ENCODE results near the gene FER. TPM values are rescaled to one million over a fixed set of nuclear protein-coding genes. Genes with fewer than 3 reads are reported as not detected.
A peak's percentile ranks its signal among the peaks of the same experiment; 100 is the strongest.

Gene FER
- total and polyA plus RNA-seq, 2 of the 13 experiments (the other 11 are each of a cell fraction or from before 2014, with no cell fraction given), result 7.9 to 29.0 TPM

GRCh38 chr5:108801301-108801700 is 53.6 kb downstream of the FER start (continued):
- TF ChIP-seq ZNF225 (CRISPR knock-in tag; IDR thresholded peaks at IDR 0.05), result no peak
- TF ChIP-seq ZSCAN25 (CRISPR knock-in tag; IDR thresholded peaks at IDR 0.05), result no peak
- TF ChIP-seq ZNF883 (CRISPR knock-in tag; IDR thresholded peaks at IDR 0.05; ENCODE audit: not compliant biosample characterization), result no peak
- no peak for TF ChIP-seq SMARCE1 (IDR thresholded peaks at IDR 0.05; ENCODE audit: borderline replicate concordance)
- TF ChIP-seq TOE1 (CRISPR knock-in tag; IDR thresholded peaks at IDR 0.05), result no peak
- TF ChIP-seq SNAPC2 (CRISPR knock-in tag; IDR thresholded peaks at IDR 0.05), result no peak
- TF ChIP-seq TRAFD1 (CRISPR knock-in tag; IDR thresholded peaks at IDR 0.05; ENCODE audit: borderline replicate concordance), result no peak
- no peak for TF ChIP-seq ZNF747 (CRISPR knock-in tag; IDR thresholded peaks at IDR 0.05; ENCODE audit: borderline replicate concordance)
- no peak for TF ChIP-seq ZNF775 (CRISPR knock-in tag; IDR thresholded peaks at IDR 0.05; ENCODE audit: borderline replicate concordance)
- TF ChIP-seq MEF2D (CRISPR knock-in tag; IDR thresholded peaks at IDR 0.05), result no peak

- no peak overlapping the region for H3K4me3 ChIP-seq (replicated peaks in 1 of 3; ENCODE audit: insufficient read depth in 1 of 3, low read depth in 2 of 3, low read length in 3 of 3)
- H3K4me2 ChIP-seq (ENCODE audit: low read depth, low read length), result no peak overlapping the region
- H3K27ac ChIP-seq (ENCODE audit: extremely low read length, insufficient read depth, low read length), result no peak overlapping the region
- H3K9me3 ChIP-seq (ENCODE audit: low read length), result peaks cover 29% of the 10 kb centered on the region
- intact Hi-C loops (cut with micrococcal nuclease; ENCODE audit: unreplicated experiment), result no loop called here
- WGBS (ENCODE audit: low lambda C conversion rate), result 89% methylated on average over 4 of the region's 4 CpGs
- H2AFZ ChIP-seq (ENCODE audit: low read length), result no peak overlapping the region
- no peaks in the 10 kb centered on the region for H4K20me1 ChIP-seq (ENCODE audit: insufficient read depth, low read length)
- peak; percentile 61; the same call in 2 of the 3 replicates for ATAC-seq
- in situ Hi-C loops (cut with HindIII; ENCODE audit: extremely low pct_ligation_motif_present, low pct_unique_long_range_greater_than_20kb), result no loop called here
- no peaks in the 10 kb centered on the region for H3K4me1 ChIP-seq (ENCODE audit: insufficient read depth, low read length)
- peak; percentile 40 for DNase-seq (ENCODE audit: low spot score)
- BruUV-seq (replicated peaks), result no TSS peak
- no peaks in the 10 kb centered on the region for H3K79me2 ChIP-seq (ENCODE audit: insufficient read depth, low read length)
- CTCF ChIA-PET (ENCODE audit: low intra/inter-chr PET ratio, low total read pairs), result no interaction called here
- no peak overlapping the region for H3K9ac ChIP-seq (ENCODE audit: insufficient read depth, low read depth, low read length)
- POLR2A ChIA-PET, result no interaction called here
- H3K27me3 ChIP-seq (ENCODE audit: control insufficient read depth in 1 of 2, insufficient read depth in 2 of 2, low read length in 2 of 2), result no peaks in the 10 kb centered on the region
- H3K36me3 ChIP-seq (replicated peaks in 1 of 2; ENCODE audit: control insufficient read depth in 1 of 2, insufficient read depth in 2 of 2, low read length in 2 of 2), result no peaks in the 10 kb centered on the region
- FAIRE-seq, result no peak
- TF ChIP-seq GATAD2A (CRISPR knock-in tag; IDR thresholded peaks at IDR 0.05), result 0 out of 2 replicates have a peak, but pooled peaks have one; percentile 12
- no peak for TF ChIP-seq SOX13 (IDR thresholded peaks at IDR 0.05)
- TF ChIP-seq SOX13 (CRISPR knock-in tag; conservative IDR thresholded peaks at IDR 0.05 in 1 of 2, IDR thresholded peaks at IDR 0.05 in 1 of 2), result 0 out of 4 replicates have a peak, but pooled peaks of 1 of the 2 experiments have one; percentile 23
- TF ChIP-seq SOX5 (CRISPR knock-in tag; IDR thresholded peaks at IDR 0.05; ENCODE audit: borderline replicate concordance), result peak; percentile 10; the same call in 1 of the 2 replicates
- no peak for TF ChIP-seq BATF2 (CRISPR knock-in tag; IDR thresholded peaks at IDR 0.05)
- TF ChIP-seq CEBPB (IDR thresholded peaks at IDR 0.05; ENCODE audit: borderline replicate concordance, low read depth, low read length), result peak; percentile 72; the same call in 1 of the 2 replicates
- TF ChIP-seq CEBPG (CRISPR knock-in tag; IDR thresholded peaks at IDR 0.05), result peak; percentile 42; the same call in 1 of the 2 replicates
- peak; percentile 83 for TF ChIP-seq HOMEZ (CRISPR knock-in tag; IDR thresholded peaks at IDR 0.05; ENCODE audit: low read depth)
- TF ChIP-seq ATF3 (CRISPR knock-in tag; IDR thresholded peaks at IDR 0.05), result no peak
- TF ChIP-seq ATF4 (CRISPR knock-in tag; IDR thresholded peaks at IDR 0.05), result peak in 1 of 2 experiments; percentile 73; a peak in 2 of 4 replicates
- TF ChIP-seq SNAPC2 (CRISPR knock-in tag; IDR thresholded peaks at IDR 0.05), result no peak
- no peak for TF ChIP-seq ATF1 (CRISPR knock-in tag; IDR thresholded peaks at IDR 0.05)
Observed at GRCh38 chr5:108801776-108802175, 54.1 kb downstream of the FER start.

All from HepG2 (cell line).